ENCODE measurements around the gene PSMD9. TPM values are rescaled to one million over a fixed set of nuclear protein-coding genes. Genes with fewer than 3 reads are reported as not detected.
A peak's percentile ranks its signal among the peaks of the same experiment; 100 is the strongest.

PSMD9 gene
- 10 to 100 TPM; 20.1 to 34.0 (median 25.5) TPM for total RNA-seq
- 100 to 1,000 TPM in 1 of 3 donors, 10 to 100 TPM in 2; 50.9 to 131 (median 57.5) TPM for polyA plus RNA-seq
- long read RNA-seq, donor 1, transcript PSMD9-207 (6 exons, 2,784 nt): major isoform, 14 of 20 reads
- long read RNA-seq, donor 1, partial matches to known transcripts: 0 of 20 reads
- long read RNA-seq, donor 1, other reads (novel, unspliced or antisense): 3 of 20 reads
- long read RNA-seq, donor 2, transcript PSMD9-201 (6 exons, 2,307 nt): minor isoform, 5 of 64 reads
- long read RNA-seq, donor 2, transcript PSMD9-207 (6 exons, 2,784 nt): major isoform, 51 of 64 reads
- long read RNA-seq, donor 2, partial matches to known transcripts: 1 of 64 reads
- long read RNA-seq, donor 2, other reads (novel, unspliced or antisense): 3 of 64 reads

GRCh38 chr12:121888478-121889273, at the start of gene PSMD9:
Gene PSMD9, plus strand, starts transcription at chr12:121888790. Its CDS starts 67 bp downstream, at chr12:121888857.
- Histone ChIP-seq H3K9me3 (no peaks in the 10 kb centered on the region), H3K4me3 (peak within 1 kb of the TSS; percentile 72), H3K36me3 (ENCODE audit: insufficient read depth in 1 of 2, low read depth in 1 of 2) (peaks cover 0 to 24% of the 10 kb centered on the region in 2 donors), H3K27ac (peak within 1 kb of the TSS; percentile 88), H3K4me1 (peaks cover 21% of the 10 kb centered on the region), H3K27me3 (ENCODE audit: insufficient read depth in 3 of 3, low read length in 2 of 3) (no peaks in the 10 kb centered on the region)
- WGBS, 3 donors: 0 to 1% (median 1%) methylated on average over 67 of the region's 67 CpGs
- ATAC-seq: peak; percentile 98 to 100 (median 98)
- DNase-seq: peak; percentile 98 to 99
- intact Hi-C loops (cut with DNase I): loop anchor here (5.0 to 10.0 kb wide), 3 partner anchors 46 to 194 kb away; no protein-coding TSS in a partner anchor
- TF ChIP-seq CTCF (IDR thresholded peaks at IDR 0.05): peak; percentile 65

- Histone ChIP-seq H3K27ac (peak overlapping the region; percentile 67), H3K27me3 (ENCODE audit: insufficient read depth in 3 of 3, low read length in 2 of 3) (no peaks in the 10 kb centered on the region), H3K9me3 (no peaks in the 10 kb centered on the region), H3K4me1 (no peaks in the 10 kb centered on the region), H3K4me3 (peak overlapping the region; percentile 74), H3K36me3 (ENCODE audit: insufficient read depth in 1 of 2, low read depth in 1 of 2) (no peaks in the 10 kb centered on the region)
- ATAC-seq (peak; percentile 98 to 100 (median 98)), DNase-seq (peak; percentile 99 to 100)
- intact Hi-C loops (cut with DNase I): no loop called here
- TF ChIP-seq CTCF (IDR thresholded peaks at IDR 0.05): peak; percentile 44
- 12 to 13% (median 12%) methylated on average over 51 to 53 of the region's 53 CpGs for WGBS, 3 donors
Observed at GRCh38 chr12:121839106-121839992, 49.2 kb upstream of the PSMD9 start.

- Histone ChIP-seq H3K4me3 (peak overlapping the region; percentile 74), H3K4me1 (no peaks in the 10 kb centered on the region), H3K36me3 (ENCODE audit: insufficient read depth in 1 of 2, low read depth in 1 of 2) (no peaks in the 10 kb centered on the region), H3K27ac (peak overlapping the region; percentile 67), H3K9me3 (no peaks in the 10 kb centered on the region), H3K27me3 (ENCODE audit: insufficient read depth in 3 of 3, low read length in 2 of 3) (no peaks in the 10 kb centered on the region)
- WGBS, 3 donors: 78 to 81% (median 78%) methylated on average over 24 of the region's 24 CpGs
- intact Hi-C loops (cut with DNase I): loop anchor here (5.0 kb wide), 2 partner anchors 42 to 47 kb away; partner anchors contain the start of gene PSMD9 (in 1 of the 2)
- no peak for DNase-seq
- peak in 1 of 4 donors; percentile 2 for ATAC-seq
- TF ChIP-seq CTCF (IDR thresholded peaks at IDR 0.05): no peak
Observed at GRCh38 chr12:121839993-121840761, 48.4 kb upstream of the PSMD9 start.
